Caco-2 (cell line): ENCODE results near the gene TSPYL4. TPM values are rescaled to one million over a fixed set of nuclear protein-coding genes. Genes with fewer than 3 reads are reported as not detected.

ENCODE experiments used
- BruUV-seq: library from RNA; stranded (reverse); fragments of 400-500 nt; replicated peaks from 2 replicates; lab custom pipeline; 2021; lab: Mats Ljungman, UMichigan
- CTCF ChIA-PET: fragments of 300-600 bp; sonication (Branson Sonifier 250); formaldehyde crosslinking; loops from one replicate; lab custom pipeline; 2022; ENCODE audit warnings: antibody characterized with exemption; lab: Charles Lee
- POLR2A ChIA-PET: fragments of 300-600 bp; sonication (Branson Sonifier 250); formaldehyde crosslinking; loops from one replicate; lab custom pipeline; 2022; ENCODE audit warnings: antibody characterized with exemption; lab: Charles Lee
- DNase-seq, 2 experiments: peaks; one replicate each; pipeline versions ENCODE4 v3.0.0 to v3.0.0-alpha.2; 2020 to 2022
- H3K27me3 ChIP-seq: replicated peaks from 2 replicates; pipeline ENCODE4 v1.6.0; 2011; ENCODE audit warnings: low read length; ENCODE audit not compliant: control insufficient read depth, insufficient read depth
- H3K36me3 ChIP-seq: 2 replicates; pipeline ENCODE4 v1.5.1; 2011; ENCODE audit warnings: low read length; ENCODE audit not compliant: control insufficient read depth, insufficient read depth
- H3K4me1 ChIP-seq: fragments of 250-450 bp; sonication (Bioruptor Pico); 2 replicates; pipeline ENCODE4 v1.5.1; 2020; ENCODE audit warnings: mild to moderate bottlenecking
- H3K4me3 ChIP-seq: 2 replicates; pipeline ENCODE4 v1.5.1; 2011; ENCODE audit warnings: low read depth, mild to moderate bottlenecking, control low read depth, low read length
- H3K9me3 ChIP-seq: fragments of 250-450 bp; sonication (Bioruptor Pico); 2 replicates; pipeline ENCODE4 v1.5.1; 2020; ENCODE audit warnings: mild to moderate bottlenecking, moderate library complexity
- H3K27ac Mint-ChIP-seq: one replicate; pipeline ENCODE4 v1.8.0; 2022; ENCODE audit warnings: mixed read lengths; ENCODE audit not compliant: unreplicated experiment
- H3K27me3 Mint-ChIP-seq: one replicate; pipeline ENCODE4 v1.8.0; 2022; ENCODE audit warnings: mixed read lengths; ENCODE audit not compliant: insufficient read depth, unreplicated experiment
- H3K36me3 Mint-ChIP-seq: one replicate; pipeline ENCODE4 v1.8.0; 2022; ENCODE audit warnings: mild to moderate bottlenecking, mixed read lengths; ENCODE audit not compliant: insufficient read depth, unreplicated experiment
- H3K4me1 Mint-ChIP-seq: one replicate; pipeline ENCODE4 v1.8.0; 2022; ENCODE audit warnings: low read depth, mixed read lengths; ENCODE audit not compliant: unreplicated experiment
- H3K4me3 Mint-ChIP-seq: one replicate; pipeline ENCODE4 v1.8.0; 2022; ENCODE audit warnings: mild to moderate bottlenecking, moderate library complexity, mixed read lengths; ENCODE audit not compliant: unreplicated experiment
- H3K9me3 Mint-ChIP-seq: one replicate; pipeline ENCODE4 v1.8.0; 2022; ENCODE audit warnings: mixed read lengths; ENCODE audit not compliant: unreplicated experiment
- CTCF ChIP-seq, 2 experiments: fragments of 200-600 bp in 1 of 2; IDR thresholded peaks; 1 replicate in 1 of 2; 2 replicates in 1 of 2; pipeline versions ENCODE4 v1.5.1 to v1.8.0; 2011 to 2022; ENCODE audit warnings: antibody characterized with exemption in 1 of 2, control low read depth in 1 of 2, inconsistent platforms in 1 of 2, low read depth in 1 of 2, low read length in 1 of 2, mild to moderate bottlenecking in 1 of 2, moderate library complexity in 1 of 2; ENCODE audit not compliant: insufficient read depth in 1 of 2, severe bottlenecking in 1 of 2, unreplicated experiment in 1 of 2
- intact Hi-C: fragments of 100-400 bp; cut with micrococcal nuclease; formaldehyde crosslinking; loops from one replicate; pipeline ENCODE4 v1.10.0; 2022; ENCODE audit not compliant: unreplicated experiment
- total RNA-seq: library from RNA; stranded (reverse); gene quantifications from 2 replicates; pipeline ENCODE4 v1.2.3, GENCODE V29; 2022

TSPYL4 gene
- total RNA-seq, 1 experiment from 2014 or later, result 10.7 TPM

- no peaks in the 10 kb centered on the region for H3K36me3 ChIP-seq
- no peak overlapping the region for H3K4me3 ChIP-seq
- peaks cover 19% of the 10 kb centered on the region for H3K4me1 ChIP-seq
- Mint-ChIP-seq H3K27ac (no peak overlapping the region), H3K9me3 (no peaks in the 10 kb centered on the region), H3K4me3 (no peak overlapping the region), H3K27me3 (no peaks in the 10 kb centered on the region), H3K4me1 (no peaks in the 10 kb centered on the region), H3K36me3 (no peaks in the 10 kb centered on the region)
- H3K9me3 ChIP-seq, result 0 out of 2 replicates have a peak, but pooled peaks cover 5% of the 10 kb centered on the region
- intact Hi-C loops, result loop anchor here (10.0 kb wide), 1 partner anchor 244 kb away; no protein-coding TSS in a partner anchor
- H3K27me3 ChIP-seq, result no peaks in the 10 kb centered on the region
- POLR2A ChIA-PET, result no interaction called here
- CTCF ChIA-PET, result no interaction called here
- no TSS peak for BruUV-seq
- TF ChIP-seq CTCF (IDR thresholded peaks at IDR 0.05; ENCODE audit: insufficient read depth in 1 of 2, low read depth in 1 of 2, low read length in 1 of 2, severe bottlenecking in 1 of 2, unreplicated experiment in 1 of 2), result no peak
- no peak for DNase-seq
Measured at GRCh38 chr6:116258520-116258919, 4.6 kb upstream of the TSPYL4 start.

GRCh38 chr6:116256694-116257093, 2.8 kb upstream of the TSPYL4 start:
- Mint-ChIP-seq H3K36me3 (no peaks in the 10 kb centered on the region), H3K27ac (no peak overlapping the region), H3K9me3 (no peaks in the 10 kb centered on the region), H3K27me3 (no peaks in the 10 kb centered on the region), H3K4me1 (peaks cover 7% of the 10 kb centered on the region), H3K4me3 (no peak overlapping the region)
- DNase-seq, result no peak
- no peak overlapping the region for H3K4me3 ChIP-seq
- BruUV-seq, result no TSS peak
- ChIA-PET POLR2A (no interaction called here), CTCF (no interaction called here)
- no peaks in the 10 kb centered on the region for H3K9me3 ChIP-seq
- H3K4me1 ChIP-seq, result peaks cover 19% of the 10 kb centered on the region
- no peaks in the 10 kb centered on the region; the same call in 1 of the 2 replicates for H3K36me3 ChIP-seq
- H3K27me3 ChIP-seq, result no peaks in the 10 kb centered on the region
- intact Hi-C loops, result loop anchor here (10.0 kb wide), 1 partner anchor 242 kb away; no protein-coding TSS in a partner anchor
- no peak for TF ChIP-seq CTCF (IDR thresholded peaks at IDR 0.05; ENCODE audit: insufficient read depth in 1 of 2, low read depth in 1 of 2, low read length in 1 of 2, severe bottlenecking in 1 of 2, unreplicated experiment in 1 of 2)

GRCh38 chr6:116255246-116255800, 1.4 kb upstream of the TSPYL4 start:
- ChIA-PET POLR2A (no interaction called here), CTCF (interaction anchor here (2.4 kb wide), 1 partner anchor 14 kb away, joined by 16 read pairs; no protein-coding TSS in a partner anchor)
- Mint-ChIP-seq H3K27me3 (no peaks in the 10 kb centered on the region), H3K27ac (no peak overlapping the region), H3K4me3 (no peak overlapping the region), H3K9me3 (no peaks in the 10 kb centered on the region), H3K4me1 (peaks cover 16% of the 10 kb centered on the region), H3K36me3 (peaks cover 6% of the 10 kb centered on the region)
- Histone ChIP-seq H3K27me3 (no peaks in the 10 kb centered on the region), H3K4me3 (peak overlapping the region; percentile 20), H3K9me3 (no peaks in the 10 kb centered on the region), H3K4me1 (peaks cover 19% of the 10 kb centered on the region), H3K36me3 (no peaks in the 10 kb centered on the region; the same call in 1 of the 2 replicates)
- BruUV-seq, result no TSS peak
- no peak for TF ChIP-seq CTCF (IDR thresholded peaks at IDR 0.05; ENCODE audit: insufficient read depth in 1 of 2, low read depth in 1 of 2, low read length in 1 of 2, severe bottlenecking in 1 of 2, unreplicated experiment in 1 of 2)
- DNase-seq, result peak in 1 of 2 experiments; percentile 48
- intact Hi-C loops, result loop anchor here (2.0 to 10.0 kb wide), 3 partner anchors 13 to 241 kb away; partner anchors contain the start of gene TSPYL1
